HepG2 (cell line): Measurements from ENCODE around the gene PRKRIP1. TPM values are rescaled to one million over a fixed set of nuclear protein-coding genes. Genes with fewer than 3 reads are reported as not detected.

Experiments
- ARHGAP35 ChIP-seq: sonication (generic); formaldehyde crosslinking; IDR thresholded peaks from 2 replicates; pipeline ENCODE4 v1.9.0; 2022; ENCODE audit warnings: mild to moderate bottlenecking, inconsistent platforms, moderate library complexity, missing genetic modification reagents, borderline replicate concordance
- ARNTL ChIP-seq: sonication (generic); formaldehyde crosslinking; IDR thresholded peaks from 2 replicates; pipeline ENCODE4 v1.4.0; 2020; ENCODE audit warnings: mild to moderate bottlenecking, missing genetic modification reagents
- BCL6 ChIP-seq: IDR thresholded peaks from 2 replicates; pipeline ENCODE4 v1.6.1; 2016; ENCODE audit warnings: missing genetic modification reagents, missing compliant biosample characterization
- CSRNP1 ChIP-seq: sonication (generic); formaldehyde crosslinking; IDR thresholded peaks from 2 replicates; pipeline ENCODE4 v1.8.1; 2023; ENCODE audit warnings: mild to moderate bottlenecking, missing genetic modification reagents
- ERF ChIP-seq: IDR thresholded peaks from 2 replicates; pipeline ENCODE4 v1.6.1; 2018; ENCODE audit warnings: missing biosample characterization, missing genetic modification reagents
- GATA4 ChIP-seq: sonication (generic); IDR thresholded peaks from 2 replicates; pipeline ENCODE4 v1.6.1; 2016; ENCODE audit warnings: antibody characterized with exemption, low read depth, borderline replicate concordance
- GMEB2 ChIP-seq: IDR thresholded peaks from 2 replicates; pipeline ENCODE4 v1.6.1; 2016; ENCODE audit warnings: missing biosample characterization, missing genetic modification reagents, low read depth
- HHEX ChIP-seq: IDR thresholded peaks from 2 replicates; pipeline ENCODE4 v1.6.1; 2016; ENCODE audit warnings: control low read depth
- JUNB ChIP-seq: sonication (generic); formaldehyde crosslinking; IDR thresholded peaks from 2 replicates; pipeline ENCODE4 v1.8.0; 2022; ENCODE audit warnings: missing genetic modification reagents, mild to moderate bottlenecking, borderline replicate concordance
- MEF2D ChIP-seq: sonication (generic); formaldehyde crosslinking; IDR thresholded peaks from 2 replicates; pipeline ENCODE4 v1.5.1; 2020; ENCODE audit warnings: mild to moderate bottlenecking, missing genetic modification reagents
- NFE2L1 ChIP-seq: sonication (generic); formaldehyde crosslinking; IDR thresholded peaks from 2 replicates; pipeline ENCODE4 v1.4.0; 2020; ENCODE audit warnings: missing genetic modification reagents, mild to moderate bottlenecking, borderline replicate concordance
- PCBP1 ChIP-seq: fragments of 200-400 bp; formaldehyde crosslinking; IDR thresholded peaks from 2 replicates; pipeline ENCODE4 v1.6.1; 2017; ENCODE audit warnings: mild to moderate bottlenecking, low read depth, low read length, borderline replicate concordance
- PRPF4 ChIP-seq: fragments of 200-400 bp; formaldehyde crosslinking; IDR thresholded peaks from 2 replicates; pipeline ENCODE4 v1.6.1; 2016; ENCODE audit warnings: low read length, low read depth; ENCODE audit not compliant: poor library complexity, severe bottlenecking
- RORA ChIP-seq: sonication (generic); formaldehyde crosslinking; IDR thresholded peaks from 2 replicates; pipeline ENCODE4 v1.5.0; 2020; ENCODE audit warnings: mild to moderate bottlenecking, missing genetic modification reagents, moderate library complexity
- SMYD3 ChIP-seq: sonication (generic); formaldehyde crosslinking; IDR thresholded peaks from 2 replicates; pipeline ENCODE4 v1.8.1; 2023; ENCODE audit warnings: mild to moderate bottlenecking, missing genetic modification reagents
- SUZ12 ChIP-seq: fragments of 150-350 bp; IDR thresholded peaks from 2 replicates; pipeline ENCODE4 v1.6.1; 2014; ENCODE audit warnings: low read depth, low read length
- TAF15 ChIP-seq: fragments of 200-400 bp; formaldehyde crosslinking; IDR thresholded peaks from one replicate; pipeline ENCODE4 v1.6.1; 2018; ENCODE audit warnings: mild to moderate bottlenecking, low read depth, low read length; ENCODE audit not compliant: poor library complexity, severe bottlenecking
- TGIF2 ChIP-seq: IDR thresholded peaks from 2 replicates; pipeline ENCODE4 v1.6.1; 2016; ENCODE audit warnings: control low read depth, missing compliant biosample characterization
- ZBTB34 ChIP-seq: sonication (generic); formaldehyde crosslinking; IDR thresholded peaks from 2 replicates; pipeline ENCODE4 v1.8.0; 2022; ENCODE audit warnings: mild to moderate bottlenecking, missing genetic modification reagents
- ZMYM2 ChIP-seq: sonication (generic); formaldehyde crosslinking; IDR thresholded peaks from 2 replicates; pipeline ENCODE4 v1.8.0; 2022; ENCODE audit warnings: mild to moderate bottlenecking, missing genetic modification reagents
- ZNF207 ChIP-seq: fragments of 450-650 bp; IDR thresholded peaks from 2 replicates; pipeline ENCODE4 v1.6.1; 2016; ENCODE audit warnings: antibody characterized with exemption, borderline replicate concordance
- ZNF382 ChIP-seq: sonication (generic); formaldehyde crosslinking; IDR thresholded peaks from 2 replicates; pipeline ENCODE4 v1.5.0; 2020; ENCODE audit warnings: missing genetic modification reagents, mild to moderate bottlenecking, borderline replicate concordance
- ZNF446 ChIP-seq: sonication (generic); formaldehyde crosslinking; IDR thresholded peaks from 2 replicates; pipeline ENCODE4 v1.5.0; 2020; ENCODE audit warnings: mild to moderate bottlenecking, missing genetic modification reagents
- ZNF615 ChIP-seq: sonication (generic); formaldehyde crosslinking; IDR thresholded peaks from 2 replicates; pipeline ENCODE4 v1.5.0; 2020; ENCODE audit warnings: mild to moderate bottlenecking, missing genetic modification reagents, borderline replicate concordance
- ZNF644 ChIP-seq: IDR thresholded peaks from 2 replicates; pipeline ENCODE4 v1.6.1; 2016; ENCODE audit warnings: low read depth
- ZNF841 ChIP-seq: sonication (generic); formaldehyde crosslinking; IDR thresholded peaks from 2 replicates; pipeline ENCODE4 v1.8.1; 2023; ENCODE audit warnings: missing genetic modification reagents, borderline replicate concordance
- ZNF879 ChIP-seq: sonication (generic); formaldehyde crosslinking; IDR thresholded peaks from 2 replicates; pipeline ENCODE4 v1.8.1; 2023; ENCODE audit warnings: missing genetic modification reagents
- polyA plus RNA-seq, 8 experiments: library from polyadenylated mRNA; depleted of rRNA in 3 of 8; stranded (reverse) in 7 of 8; unstranded in 1 of 8; fragments of >200 nt; fragmentation: Illumina TruSeq in 4 of 8; extraction: Trizol in 4 of 8; gene quantifications; 2 replicates each; pipeline versions ENCODE4 v1.2.1 to v1.2.3, GENCODE V29; 2011 to 2016; ENCODE audit warnings: low read depth in 4 of 8, missing spikeins in 1 of 8, mixed read lengths in 1 of 8; ENCODE audit not compliant: insufficient read depth in 1 of 8
- total RNA-seq, 5 experiments: library from RNA; depleted of rRNA; stranded (reverse); fragments of >200 nt; fragmentation: Illumina TruSeq; extraction: Trizol; gene quantifications; 2 replicates each; pipeline ENCODE4 v1.2.3, GENCODE V29; 2016; ENCODE audit warnings: low read depth in 1 of 5

The PRKRIP1 gene
- total and polyA plus RNA-seq, 2 of the 13 experiments (the other 11 are each of a cell fraction or from before 2014, with no cell fraction given): 13.2 to 16.8 TPM

GRCh38 chr7:102395873-102396709, at the start of gene PRKRIP1 (continued):
- TF ChIP-seq GMEB2 (CRISPR knock-in tag) (no peak), ZNF615 (CRISPR knock-in tag) (no peak), PRPF4 (no peak), MEF2D (CRISPR knock-in tag) (peak; percentile 62; the same call in 1 of the 2 replicates), SMYD3 (CRISPR knock-in tag) (no peak), ZNF382 (CRISPR knock-in tag) (no peak), ZBTB34 (no peak), ERF (0 out of 2 replicates have a peak, but pooled peaks have one; percentile 19), ZMYM2 (CRISPR knock-in tag) (no peak), JUNB (CRISPR knock-in tag) (no peak), BCL6 (peak; percentile 22; the same call in 1 of the 2 replicates), ZNF446 (no peak), ARHGAP35 (CRISPR knock-in tag) (no peak), NFE2L1 (CRISPR knock-in tag) (no peak), GATA4 (0 out of 2 replicates have a peak, but pooled peaks have one; percentile 27), RORA (no peak), ARNTL (CRISPR knock-in tag) (0 out of 2 replicates have a peak, but pooled peaks have one; percentile 58), ZNF879 (CRISPR knock-in tag) (no peak), ZNF841 (no peak), ZNF644 (CRISPR knock-in tag) (no peak), TAF15 (peak; percentile 95), PCBP1 (0 out of 2 replicates have a peak, but pooled peaks have one; percentile 59), SUZ12 (no peak), TGIF2 (CRISPR knock-in tag) (no peak), CSRNP1 (CRISPR knock-in tag) (no peak), ZNF207 (no peak), HHEX (no peak)
